ENCODE data around the gene DIO3. TPM values are rescaled to one million over a fixed set of nuclear protein-coding genes. Genes with fewer than 3 reads are reported as not detected.

Gene DIO3
- total RNA-seq, 2 experiments from 2014 or later = not detected

DNA sequence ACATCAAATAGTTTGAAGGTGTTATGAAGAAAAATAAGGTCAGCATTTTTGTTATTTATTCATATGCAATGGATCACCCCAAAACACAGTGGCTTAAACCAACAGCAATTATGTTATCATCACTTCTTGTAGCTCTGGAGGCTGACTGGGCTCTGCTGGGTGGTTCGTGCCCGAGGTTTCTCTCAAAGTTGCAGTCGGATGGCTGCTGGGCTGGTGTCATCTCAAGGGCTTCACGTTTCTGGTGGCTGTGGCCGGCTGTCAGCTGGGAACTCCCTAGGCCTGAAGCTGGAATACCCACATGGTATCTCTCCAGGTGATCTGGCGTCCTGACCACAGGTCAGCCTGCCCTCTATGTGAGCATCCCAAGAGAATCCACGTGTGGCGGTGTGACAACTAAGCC, 12.0 kb downstream of the DIO3 start:
- CTCF ChIA-PET = no interaction called here
- no peak for TF ChIP-seq CTCF (IDR thresholded peaks at IDR 0.05)
- no peak overlapping the region for H3K27ac Mint-ChIP-seq
- H3K9me3 Mint-ChIP-seq = no peaks in the 10 kb centered on the region
- DNase-seq (no peak), ATAC-seq (ENCODE audit: poor library complexity) (no peak)
- peaks cover 25% of the 10 kb centered on the region for H3K27me3 Mint-ChIP-seq
- Histone ChIP-seq H3K27me3 (ENCODE audit: control insufficient read depth in 1 of 2, insufficient read depth in 2 of 2, low read length in 2 of 2) (no peaks in the 10 kb centered on the region), H3K36me3 (ENCODE audit: insufficient read depth, low read length) (no peaks in the 10 kb centered on the region), H3K27ac (ENCODE audit: low read depth in 1 of 2, low read length in 2 of 2) (no peak overlapping the region), H3K9me3 (ENCODE audit: control insufficient read depth in 1 of 2, insufficient read depth in 1 of 2, low read length in 2 of 2) (peaks cover 0 to 5% of the 10 kb centered on the region in 2 experiments), H3K4me1 (ENCODE audit: insufficient read depth, low read length) (no peaks in the 10 kb centered on the region), H3K4me3 (ENCODE audit: low read length) (no peak overlapping the region)
- H3K4me1 Mint-ChIP-seq (ENCODE audit: low read depth) = no peaks in the 10 kb centered on the region
- no peak overlapping the region for H3K4me3 Mint-ChIP-seq
- POLR2A ChIA-PET = no interaction called here
- H3K36me3 Mint-ChIP-seq (ENCODE audit: low read depth) = no peaks in the 10 kb centered on the region
- intact Hi-C loops (cut with DNase I, micrococcal nuclease) = no loop called here

GRCh38 chr14:101575581-101575980, 14.3 kb downstream of the DIO3 start:
- no peak overlapping the region for H3K27ac ChIP-seq (ENCODE audit: low read depth in 1 of 2, low read length in 2 of 2)
- no peak for DNase-seq
- Mint-ChIP-seq H3K27ac (no peak overlapping the region), H3K9me3 (no peaks in the 10 kb centered on the region), H3K36me3 (ENCODE audit: low read depth) (no peaks in the 10 kb centered on the region), H3K27me3 (peaks cover 16% of the 10 kb centered on the region), H3K4me1 (ENCODE audit: low read depth) (no peaks in the 10 kb centered on the region), H3K4me3 (no peak overlapping the region)
- intact Hi-C loops (cut with DNase I, micrococcal nuclease) = no loop called here
- CTCF ChIA-PET = no interaction called here
- peaks cover 0 to 3% of the 10 kb centered on the region in 2 experiments for H3K27me3 ChIP-seq (ENCODE audit: control insufficient read depth in 1 of 2, insufficient read depth in 2 of 2, low read length in 2 of 2)
- POLR2A ChIA-PET = no interaction called here
- peaks cover 0 to 5% of the 10 kb centered on the region in 2 experiments for H3K9me3 ChIP-seq (ENCODE audit: control insufficient read depth in 1 of 2, insufficient read depth in 1 of 2, low read length in 2 of 2)
- H3K4me1 ChIP-seq (ENCODE audit: insufficient read depth, low read length) = no peaks in the 10 kb centered on the region
- TF ChIP-seq CTCF (IDR thresholded peaks at IDR 0.05) = no peak
- no peak for ATAC-seq (ENCODE audit: poor library complexity)
- H3K36me3 ChIP-seq (ENCODE audit: insufficient read depth, low read length) = no peaks in the 10 kb centered on the region
- no peak overlapping the region for H3K4me3 ChIP-seq (ENCODE audit: low read length)

GRCh38 chr14:101577221-101577909, 16.1 kb downstream of the DIO3 start:
- Histone ChIP-seq H3K4me1 (ENCODE audit: insufficient read depth, low read length) (no peaks in the 10 kb centered on the region), H3K27me3 (ENCODE audit: control insufficient read depth in 1 of 2, insufficient read depth in 2 of 2, low read length in 2 of 2) (peaks cover 0 to 3% of the 10 kb centered on the region in 2 experiments), H3K27ac (ENCODE audit: low read depth in 1 of 2, low read length in 2 of 2) (no peak overlapping the region), H3K36me3 (ENCODE audit: insufficient read depth, low read length) (no peaks in the 10 kb centered on the region), H3K9me3 (ENCODE audit: control insufficient read depth in 1 of 2, insufficient read depth in 1 of 2, low read length in 2 of 2) (peaks cover 0 to 4% of the 10 kb centered on the region in 2 experiments), H3K4me3 (ENCODE audit: low read length) (no peak overlapping the region)
- CTCF ChIA-PET = no interaction called here
- Mint-ChIP-seq H3K36me3 (ENCODE audit: low read depth) (no peaks in the 10 kb centered on the region), H3K4me1 (ENCODE audit: low read depth) (no peaks in the 10 kb centered on the region), H3K27ac (no peak overlapping the region), H3K27me3 (peaks cover 13% of the 10 kb centered on the region), H3K4me3 (no peak overlapping the region), H3K9me3 (no peaks in the 10 kb centered on the region)
- intact Hi-C loops (cut with DNase I, micrococcal nuclease) = no loop called here
- POLR2A ChIA-PET = no interaction called here
- no peak for TF ChIP-seq CTCF (IDR thresholded peaks at IDR 0.05)
- no peak for DNase-seq
- no peak for ATAC-seq (ENCODE audit: poor library complexity)

All from CD4-positive, alpha-beta T cell (primary cell).